ENCODE measurements around the gene GGNBP2.
A peak's percentile ranks its signal among the peaks of the same experiment; 100 is the strongest.

GRCh38 chr17:36601303-36602029 lies 56.7 kb downstream of the GGNBP2 start, which contains the start of gene MRM1:
- TF ChIP-seq CTCF (conservative IDR thresholded peaks at IDR 0.05; ENCODE audit: low read length), result 0 out of 2 replicates have a peak, but pooled peaks have one; percentile 15
- TF ChIP-seq EZH2phosphoT487 (IDR thresholded peaks at IDR 0.05; ENCODE audit: borderline replicate concordance), result no peak
